ENCODE measurements around the gene ARAP3. TPM values are rescaled to one million over a fixed set of nuclear protein-coding genes. Genes with fewer than 3 reads are reported as not detected.
"Not testable (repeated sequence)": the region's sequence is repeated elsewhere in the genome, so short reads cannot be mapped to it uniquely, and the experiment has no call there.

The ARAP3 gene, protein sequence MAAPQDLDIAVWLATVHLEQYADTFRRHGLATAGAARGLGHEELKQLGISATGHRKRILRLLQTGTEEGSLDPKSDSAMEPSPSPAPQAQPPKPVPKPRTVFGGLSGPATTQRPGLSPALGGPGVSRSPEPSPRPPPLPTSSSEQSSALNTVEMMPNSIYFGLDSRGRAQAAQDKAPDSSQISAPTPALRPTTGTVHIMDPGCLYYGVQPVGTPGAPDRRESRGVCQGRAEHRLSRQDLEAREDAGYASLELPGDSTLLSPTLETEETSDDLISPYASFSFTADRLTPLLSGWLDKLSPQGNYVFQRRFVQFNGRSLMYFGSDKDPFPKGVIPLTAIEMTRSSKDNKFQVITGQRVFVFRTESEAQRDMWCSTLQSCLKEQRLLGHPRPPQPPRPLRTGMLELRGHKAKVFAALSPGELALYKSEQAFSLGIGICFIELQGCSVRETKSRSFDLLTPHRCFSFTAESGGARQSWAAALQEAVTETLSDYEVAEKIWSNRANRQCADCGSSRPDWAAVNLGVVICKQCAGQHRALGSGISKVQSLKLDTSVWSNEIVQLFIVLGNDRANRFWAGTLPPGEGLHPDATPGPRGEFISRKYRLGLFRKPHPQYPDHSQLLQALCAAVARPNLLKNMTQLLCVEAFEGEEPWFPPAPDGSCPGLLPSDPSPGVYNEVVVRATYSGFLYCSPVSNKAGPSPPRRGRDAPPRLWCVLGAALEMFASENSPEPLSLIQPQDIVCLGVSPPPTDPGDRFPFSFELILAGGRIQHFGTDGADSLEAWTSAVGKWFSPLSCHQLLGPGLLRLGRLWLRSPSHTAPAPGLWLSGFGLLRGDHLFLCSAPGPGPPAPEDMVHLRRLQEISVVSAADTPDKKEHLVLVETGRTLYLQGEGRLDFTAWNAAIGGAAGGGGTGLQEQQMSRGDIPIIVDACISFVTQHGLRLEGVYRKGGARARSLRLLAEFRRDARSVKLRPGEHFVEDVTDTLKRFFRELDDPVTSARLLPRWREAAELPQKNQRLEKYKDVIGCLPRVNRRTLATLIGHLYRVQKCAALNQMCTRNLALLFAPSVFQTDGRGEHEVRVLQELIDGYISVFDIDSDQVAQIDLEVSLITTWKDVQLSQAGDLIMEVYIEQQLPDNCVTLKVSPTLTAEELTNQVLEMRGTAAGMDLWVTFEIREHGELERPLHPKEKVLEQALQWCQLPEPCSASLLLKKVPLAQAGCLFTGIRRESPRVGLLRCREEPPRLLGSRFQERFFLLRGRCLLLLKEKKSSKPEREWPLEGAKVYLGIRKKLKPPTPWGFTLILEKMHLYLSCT (N-terminal part only)
- total RNA-seq, result 10 to 100 TPM; 13.6 to 13.9 TPM

DNA sequence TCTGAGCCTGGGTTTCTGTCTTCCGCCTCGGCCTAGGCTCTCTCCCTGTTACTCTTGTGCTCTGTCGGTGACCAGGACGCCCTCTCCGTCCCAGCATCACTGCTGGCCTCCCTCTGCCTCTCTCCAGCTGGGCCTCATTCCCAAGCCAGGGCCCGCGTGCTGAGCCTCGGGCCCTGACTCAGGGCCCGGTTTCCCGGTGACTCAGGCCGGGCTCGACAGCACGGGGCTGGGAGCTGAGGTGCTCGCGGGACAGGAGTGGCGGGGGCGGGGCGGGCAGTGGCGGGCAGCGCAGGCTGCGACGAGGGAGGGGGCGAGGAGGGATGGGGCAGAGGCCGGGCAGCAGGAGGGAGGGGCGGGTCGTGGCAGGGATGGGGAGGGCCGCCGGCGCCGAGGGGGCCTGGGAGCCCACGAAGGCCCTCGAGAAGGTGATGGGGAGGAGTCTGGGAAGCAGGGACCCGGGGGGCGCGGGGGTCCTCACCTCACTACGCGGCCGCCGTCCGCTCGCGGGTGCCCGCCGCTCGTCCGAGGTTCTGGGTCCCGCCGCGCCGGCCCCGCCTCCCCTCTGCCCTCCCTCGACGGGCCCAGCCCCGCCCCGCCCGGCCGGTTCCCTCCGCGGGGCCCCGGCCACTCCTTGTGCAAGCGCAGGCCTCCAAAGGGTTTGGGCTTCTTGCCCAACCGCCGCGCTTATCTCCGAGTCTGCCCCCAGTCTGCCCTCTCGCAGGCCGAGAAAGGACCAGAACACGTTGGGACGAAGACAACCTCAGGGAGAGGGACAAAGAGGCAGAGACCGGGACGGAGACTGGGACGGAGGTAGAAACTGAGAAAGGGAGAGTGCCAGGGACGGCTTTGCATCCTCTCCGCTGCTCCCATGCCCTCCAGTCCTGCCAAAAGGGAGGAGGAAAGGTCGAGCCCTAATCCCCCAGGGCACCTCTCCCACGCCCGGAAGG is at the start of gene ARAP3:
ARAP3 (minus strand) TSS at position 536 of the 947 bp plus-strand sequence. CDS start 1,744 bp downstream, outside the sequence.
- Mint-ChIP-seq H3K36me3 (ENCODE audit: low read depth) (peaks cover 5% of the 10 kb centered on the region), H3K27me3 (peaks cover 5% of the 10 kb centered on the region), H3K9me3 (no peaks in the 10 kb centered on the region), H3K4me1 (peaks cover 41% of the 10 kb centered on the region), H3K27ac (peak within 1 kb of the TSS; percentile 70), H3K4me3 (peak within 1 kb of the TSS; percentile 79)
- CTCF ChIA-PET, result interaction anchor here (1.2 to 3.7 kb wide), 5 partner anchors 10 to 294 kb away, joined by 3 to 55 read pairs (median 5); no protein-coding TSS in a partner anchor
- POLR2A ChIA-PET, result interaction anchor here (1.0 to 3.6 kb wide), 6 partner anchors 10 to 335 kb away, joined by 3 to 15 read pairs (median 6); partner anchors contain the start of gene FCHSD1
- peak; percentile 54 for DNase-seq

DNA sequence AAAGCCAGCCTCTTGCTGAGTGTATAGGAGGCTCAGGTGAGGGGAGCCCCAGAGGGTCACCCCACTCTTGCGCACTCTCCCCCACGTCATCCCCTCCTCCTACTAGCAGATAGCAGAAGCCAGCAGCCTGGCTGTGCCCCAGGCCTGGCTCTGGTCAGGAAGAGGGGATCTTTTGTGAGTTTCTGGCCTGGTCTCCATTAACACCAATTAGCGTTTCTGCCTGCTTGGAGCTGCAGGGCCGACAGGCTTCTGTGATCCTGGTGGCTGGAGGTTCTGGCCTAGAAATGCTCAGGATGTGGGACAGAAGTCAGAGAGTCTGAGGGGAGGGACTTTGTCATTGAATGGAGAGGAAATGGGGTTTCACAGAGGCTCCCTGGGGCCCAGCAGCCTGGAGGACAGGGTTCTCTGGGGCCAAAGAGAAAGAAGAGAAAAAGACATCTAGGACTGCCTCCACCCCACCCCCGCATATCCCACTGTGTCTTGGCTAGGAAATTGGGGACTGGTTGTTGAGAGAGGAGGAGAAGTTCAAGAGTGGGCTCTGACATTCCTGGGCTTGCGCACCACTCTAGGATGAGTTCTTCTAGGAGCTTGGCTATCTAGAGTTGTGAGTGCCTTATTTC is 47.5 kb upstream of the ARAP3 start:
- H3K9me3 Mint-ChIP-seq, result no peaks in the 10 kb centered on the region
- no peaks in the 10 kb centered on the region for H3K36me3 Mint-ChIP-seq (ENCODE audit: low read depth)
- peaks cover 1% of the 10 kb centered on the region for H3K4me1 Mint-ChIP-seq
- POLR2A ChIA-PET, result no interaction called here
- peaks cover 9% of the 10 kb centered on the region for H3K27me3 Mint-ChIP-seq
- no peak overlapping the region for H3K27ac Mint-ChIP-seq
- DNase-seq, result no peak
- no peak overlapping the region for H3K4me3 Mint-ChIP-seq
- CTCF ChIA-PET, result interaction anchor here (0.5 kb wide), 1 partner anchor 106 kb away, joined by 3 read pairs; no protein-coding TSS in a partner anchor

DNA sequence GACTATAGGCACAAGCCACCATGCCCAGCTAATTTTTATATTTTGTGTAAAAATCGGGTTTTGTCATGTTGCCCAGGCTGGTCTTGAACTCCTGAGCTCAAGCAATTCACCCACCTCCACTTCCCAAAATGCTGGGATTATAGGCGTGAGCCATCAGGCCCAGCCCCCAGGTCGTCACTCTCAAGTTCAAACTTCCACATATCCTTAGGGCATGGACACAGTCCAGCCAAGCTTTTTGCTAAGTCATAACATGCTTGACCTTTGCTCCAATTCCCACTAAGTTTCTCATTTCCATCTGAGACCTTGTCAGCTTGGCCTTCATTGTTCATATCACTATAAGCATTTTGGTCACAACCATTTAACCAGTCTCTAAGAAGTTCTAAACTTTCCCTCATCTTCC is 43.9 kb upstream of the ARAP3 start:
- ChIA-PET CTCF (interaction anchor here (1.3 kb wide), 1 partner anchor 34 kb away, joined by 5 read pairs; no protein-coding TSS in a partner anchor), POLR2A (no interaction called here)
- H3K36me3 Mint-ChIP-seq (ENCODE audit: low read depth), result no peaks in the 10 kb centered on the region
- no peak overlapping the region for H3K27ac Mint-ChIP-seq
- H3K4me1 Mint-ChIP-seq, result no peaks in the 10 kb centered on the region
- no peak for DNase-seq
- no peak overlapping the region for H3K4me3 Mint-ChIP-seq
- peaks cover 6% of the 10 kb centered on the region for H3K27me3 Mint-ChIP-seq
- no peaks in the 10 kb centered on the region for H3K9me3 Mint-ChIP-seq

DNA sequence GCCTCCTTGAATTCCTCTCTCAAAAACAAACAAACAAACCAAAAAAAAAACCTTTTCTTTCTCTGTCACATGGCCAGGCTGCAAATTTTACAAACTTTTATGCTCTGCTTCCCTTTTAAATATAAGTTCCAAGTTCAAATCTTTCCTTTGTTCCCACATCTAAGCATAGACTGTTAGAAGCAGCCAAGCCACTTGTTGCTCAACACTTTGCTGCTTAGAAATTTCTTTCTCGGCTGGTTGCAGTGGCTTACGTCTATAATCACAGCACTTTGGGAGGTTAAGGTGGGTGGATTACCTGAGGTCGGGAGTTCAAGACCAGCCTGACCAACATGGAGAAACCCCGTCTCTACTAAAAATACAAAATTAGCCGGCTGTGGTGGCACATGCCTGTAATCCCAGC is 43.1 kb upstream of the ARAP3 start:
- H3K27ac Mint-ChIP-seq; POLR2A ChIA-PET; H3K9me3 Mint-ChIP-seq; H3K27me3 Mint-ChIP-seq; H3K36me3 Mint-ChIP-seq (ENCODE audit: low read depth); DNase-seq; H3K4me1 Mint-ChIP-seq; H3K4me3 Mint-ChIP-seq: not testable (repeated sequence)
- CTCF ChIA-PET, result interaction anchor here (1.3 kb wide), 1 partner anchor 33 kb away, joined by 5 read pairs; no protein-coding TSS in a partner anchor

DNA sequence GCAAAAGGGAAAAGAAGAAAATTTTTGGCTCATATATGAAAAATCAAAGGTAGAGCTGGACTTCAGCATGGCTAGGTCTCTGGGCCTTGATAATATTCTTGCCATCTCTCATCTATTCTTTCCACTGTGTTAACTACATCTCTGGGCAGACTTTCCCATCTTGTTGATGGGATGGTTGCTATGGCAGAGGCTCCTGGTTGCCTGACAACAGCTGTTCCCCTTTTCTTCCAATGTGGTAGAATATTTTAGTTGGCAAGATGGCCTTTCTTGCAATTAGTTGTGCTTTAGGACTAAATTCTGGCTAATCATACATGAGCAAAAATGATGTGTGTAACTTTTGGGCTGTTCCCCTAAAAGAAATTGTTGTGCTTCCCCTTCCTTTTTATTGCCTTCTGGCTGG is 40.2 kb upstream of the ARAP3 start:
- CTCF ChIA-PET, result interaction anchor here (1.2 kb wide), 1 partner anchor 30 kb away, joined by 4 read pairs; no protein-coding TSS in a partner anchor
- Mint-ChIP-seq H3K4me3 (no peak overlapping the region), H3K36me3 (ENCODE audit: low read depth) (no peaks in the 10 kb centered on the region), H3K9me3 (no peaks in the 10 kb centered on the region), H3K27ac (no peak overlapping the region), H3K4me1 (no peaks in the 10 kb centered on the region), H3K27me3 (peaks cover 11% of the 10 kb centered on the region)
- DNase-seq, result no peak
- POLR2A ChIA-PET, result no interaction called here

DNA sequence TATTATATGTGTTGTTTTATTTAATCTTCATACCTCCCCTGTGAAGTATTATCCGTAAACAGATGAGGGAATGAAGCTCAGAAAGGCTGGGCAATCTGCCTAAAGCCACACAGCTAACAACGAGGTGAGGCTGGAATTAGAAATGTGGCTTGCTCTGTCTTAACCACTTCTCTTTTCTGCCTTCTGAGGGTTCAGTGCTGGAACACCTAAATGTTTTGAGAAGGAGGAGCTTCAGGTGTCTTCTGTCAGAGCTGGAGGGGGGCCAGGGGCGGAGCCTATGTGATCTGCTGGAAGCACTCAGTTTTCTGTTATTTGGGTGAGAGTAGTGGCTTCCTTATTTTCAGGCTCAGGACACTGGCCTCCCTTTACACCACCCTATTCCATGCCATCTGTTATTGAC is 35.0 kb upstream of the ARAP3 start:
- no peak overlapping the region for H3K4me3 Mint-ChIP-seq
- H3K36me3 Mint-ChIP-seq (ENCODE audit: low read depth), result no peaks in the 10 kb centered on the region
- H3K9me3 Mint-ChIP-seq, result no peaks in the 10 kb centered on the region
- ChIA-PET CTCF (no interaction called here), POLR2A (no interaction called here)
- DNase-seq, result no peak
- H3K4me1 Mint-ChIP-seq, result peaks cover 3% of the 10 kb centered on the region
- peaks cover 15% of the 10 kb centered on the region for H3K27me3 Mint-ChIP-seq
- no peak overlapping the region for H3K27ac Mint-ChIP-seq

DNA sequence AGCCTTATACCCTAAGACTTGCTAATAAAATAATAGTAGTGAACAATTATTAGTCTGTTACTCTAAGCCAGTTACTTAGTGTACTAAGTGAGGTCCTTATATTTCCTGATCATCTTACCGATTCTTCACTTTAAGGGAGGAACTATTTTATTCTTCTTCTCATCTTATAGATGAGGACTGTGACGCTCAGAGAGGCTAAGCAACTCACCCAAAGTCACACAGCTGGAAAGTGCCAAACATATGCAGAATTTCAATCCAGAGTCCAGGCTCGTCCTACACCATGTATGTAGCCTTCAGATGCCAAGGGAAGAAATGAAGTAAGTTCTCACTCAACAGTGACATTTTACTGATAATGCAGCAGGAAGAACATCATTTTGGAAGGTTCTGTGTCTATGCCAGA is 34.4 kb upstream of the ARAP3 start:
- no peak for DNase-seq
- no peak overlapping the region for H3K27ac Mint-ChIP-seq
- H3K27me3 Mint-ChIP-seq, result peaks cover 15% of the 10 kb centered on the region
- ChIA-PET POLR2A (no interaction called here), CTCF (no interaction called here)
- H3K36me3 Mint-ChIP-seq (ENCODE audit: low read depth), result no peaks in the 10 kb centered on the region
- no peaks in the 10 kb centered on the region for H3K9me3 Mint-ChIP-seq
- H3K4me3 Mint-ChIP-seq, result no peak overlapping the region
- peaks cover 3% of the 10 kb centered on the region for H3K4me1 Mint-ChIP-seq

DNA sequence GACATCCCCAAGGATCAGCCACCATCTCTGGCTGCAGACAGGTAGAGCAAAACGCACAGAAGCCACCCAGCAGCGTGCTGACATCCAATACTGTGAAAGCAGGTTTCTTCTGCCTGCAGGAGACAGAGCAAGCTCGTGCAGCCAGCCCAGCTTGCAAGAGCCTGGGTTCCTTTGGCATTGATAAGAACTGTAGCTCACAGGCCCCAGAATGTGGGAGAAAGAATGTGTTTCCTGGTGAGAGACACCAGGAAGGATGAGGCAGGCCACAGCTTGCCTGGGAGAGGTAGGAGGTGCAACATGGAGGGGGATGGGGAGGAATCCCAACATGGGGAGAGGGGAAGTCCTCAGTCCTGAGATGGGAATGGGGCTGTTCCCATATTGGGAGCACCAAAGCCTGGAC is 34.0 kb upstream of the ARAP3 start:
- DNase-seq, result no peak
- Mint-ChIP-seq H3K4me1 (peaks cover 3% of the 10 kb centered on the region), H3K36me3 (ENCODE audit: low read depth) (no peaks in the 10 kb centered on the region), H3K27me3 (peaks cover 15% of the 10 kb centered on the region), H3K9me3 (no peaks in the 10 kb centered on the region), H3K4me3 (no peak overlapping the region), H3K27ac (no peak overlapping the region)
- CTCF ChIA-PET, result no interaction called here
- POLR2A ChIA-PET, result no interaction called here

DNA sequence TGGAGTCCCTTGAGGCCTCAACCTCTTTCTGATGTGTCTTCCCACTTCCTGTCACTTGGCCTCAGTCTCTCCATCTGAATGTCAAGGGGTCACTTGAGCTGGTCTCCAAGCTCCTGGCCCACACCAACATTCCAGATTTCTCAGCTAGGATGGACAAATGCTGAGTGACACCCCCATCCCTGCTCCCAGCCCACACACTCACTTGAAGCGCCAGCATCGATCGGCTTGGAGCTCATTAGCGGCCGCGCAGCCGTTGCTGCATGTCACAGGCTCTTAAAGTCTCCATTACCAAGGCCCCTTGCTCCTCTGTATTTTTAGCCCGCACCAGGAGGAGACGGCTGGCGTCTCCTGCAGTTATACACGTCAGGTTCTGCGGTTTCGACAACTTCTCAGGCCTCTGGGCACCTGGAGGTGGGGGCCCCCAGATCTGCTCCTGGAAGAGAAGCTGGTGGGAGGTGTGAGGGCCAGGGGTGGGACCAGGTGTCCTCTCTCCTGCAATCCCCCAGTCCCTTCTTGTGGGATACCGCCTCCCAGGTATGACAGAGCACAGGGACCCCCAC is 33.4 kb upstream of the ARAP3 start:
- Mint-ChIP-seq H3K4me3 (no peak overlapping the region), H3K36me3 (ENCODE audit: low read depth) (no peaks in the 10 kb centered on the region), H3K27me3 (peaks cover 15% of the 10 kb centered on the region)

DNA sequence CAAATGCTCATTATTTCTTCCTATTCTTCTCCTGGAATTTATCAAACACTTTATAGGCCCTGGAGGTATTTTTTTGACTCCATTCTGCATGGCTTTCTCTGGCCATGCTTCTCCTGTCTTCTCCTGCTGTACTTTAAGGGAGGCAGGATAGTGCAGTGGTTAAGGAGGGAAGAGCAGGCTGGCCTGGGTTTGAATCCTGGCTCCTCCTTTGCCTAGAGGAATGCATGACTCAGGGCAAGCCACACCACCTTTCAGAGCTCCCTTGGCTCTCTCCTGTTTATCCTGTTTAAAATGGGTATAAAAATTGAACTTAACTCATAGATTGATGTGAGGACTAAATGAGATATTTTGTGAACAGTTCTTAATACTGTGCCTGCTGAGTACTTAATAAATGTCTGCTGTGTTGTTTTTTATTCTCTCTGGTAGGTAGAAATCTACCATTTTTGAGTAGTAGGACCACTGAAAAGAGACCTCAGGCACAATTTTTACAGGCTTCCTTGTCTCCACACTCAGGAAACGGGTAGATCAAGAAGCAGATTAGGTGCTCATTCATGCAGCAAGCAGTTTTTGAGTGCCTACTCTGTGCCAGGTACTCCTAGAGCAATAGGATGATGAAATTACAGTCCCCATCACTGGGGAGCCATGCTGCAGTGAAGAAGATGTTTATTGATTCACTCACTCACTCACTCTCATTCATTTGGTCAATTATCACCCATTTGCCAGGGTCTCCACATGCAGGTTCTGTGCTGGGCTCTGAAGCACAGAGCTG is 32.7 kb upstream of the ARAP3 start:
- no peaks in the 10 kb centered on the region for H3K9me3 Mint-ChIP-seq
- no peak overlapping the region for H3K4me3 Mint-ChIP-seq
- ChIA-PET CTCF (no interaction called here), POLR2A (no interaction called here)
- H3K27ac Mint-ChIP-seq, result no peak overlapping the region
- peaks cover 3% of the 10 kb centered on the region for H3K4me1 Mint-ChIP-seq
- no peak for DNase-seq
- peaks cover 13% of the 10 kb centered on the region for H3K27me3 Mint-ChIP-seq
- H3K36me3 Mint-ChIP-seq (ENCODE audit: low read depth), result no peaks in the 10 kb centered on the region

More for the DNA sequence above, 33.4 kb upstream of the ARAP3 start:
- Mint-ChIP-seq H3K27ac (no peak overlapping the region), H3K4me1 (peaks cover 3% of the 10 kb centered on the region), H3K9me3 (no peaks in the 10 kb centered on the region)
- no peak for DNase-seq
- CTCF ChIA-PET, result no interaction called here
- POLR2A ChIA-PET, result no interaction called here
